SIG-M5 treated with dmso at 0.1 percent for 504 hours (cell line): ENCODE results near the gene CBARP.
A peak's percentile ranks its signal among the peaks of the same experiment; 100 is the strongest.

Source experiments
- DNase-seq: peaks from one replicate; lab custom pipeline; 2025; ENCODE audit not compliant: unreplicated experiment; lab: John Stamatoyannopoulos, UW

Gene CBARP

DNA sequence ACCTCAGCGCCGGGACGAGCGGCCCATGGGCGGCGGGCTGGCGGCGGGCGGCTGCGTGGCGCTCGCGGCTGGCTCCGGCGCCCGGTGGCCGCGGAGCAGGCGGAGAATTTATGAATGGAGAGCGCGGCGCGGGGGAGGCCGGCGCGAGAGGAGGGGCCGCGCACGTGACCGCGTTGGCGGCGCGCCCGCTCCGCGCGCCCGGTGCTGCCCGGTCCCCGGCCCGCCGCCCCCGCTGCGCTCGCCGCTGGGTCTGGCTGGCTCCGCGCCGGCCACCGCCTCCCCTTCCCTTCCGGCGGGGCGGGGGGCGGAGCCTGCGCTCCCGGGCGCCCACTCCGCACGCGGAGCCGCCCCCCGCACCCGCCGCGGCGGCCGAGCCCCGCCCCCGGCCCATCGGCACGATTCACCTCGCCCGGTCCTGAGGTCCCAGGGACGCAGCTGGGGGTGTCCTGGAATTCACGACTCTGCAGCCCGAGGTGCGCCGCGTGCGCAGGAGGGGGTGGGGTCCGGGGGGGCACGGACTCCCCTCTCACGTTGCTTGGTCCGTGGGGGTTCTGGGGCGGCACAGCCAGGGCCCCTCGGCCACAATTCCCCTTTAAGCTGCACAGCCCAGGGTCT lies at the start of gene CBARP:
Gene CBARP, minus strand, starts transcription at position 252 of the 615 bp plus-strand sequence. CDS start 1,905 bp downstream, outside the sequence.
- DNase-seq = no peak

GRCh38 chr19:1286487-1287353 lies 48.9 kb upstream of the CBARP start:
- no peak for DNase-seq

- no peak for DNase-seq
Observed at GRCh38 chr19:1285737-1286360, 48.0 kb upstream of the CBARP start, which contains the start of gene EFNA2. Gene EFNA2, plus strand, starts transcription at chr19:1285873. Its CDS starts 296 bp downstream, at chr19:1286169.

- DNase-seq = no peak
Observed at GRCh38 chr19:1284979-1285736, 47.4 kb upstream of the CBARP start.

- DNase-seq = no peak
Observed at GRCh38 chr19:1284293-1284978, 46.6 kb upstream of the CBARP start.

- DNase-seq = no peak
Observed at GRCh38 chr19:1283917-1284292, 46.1 kb upstream of the CBARP start.

DNA sequence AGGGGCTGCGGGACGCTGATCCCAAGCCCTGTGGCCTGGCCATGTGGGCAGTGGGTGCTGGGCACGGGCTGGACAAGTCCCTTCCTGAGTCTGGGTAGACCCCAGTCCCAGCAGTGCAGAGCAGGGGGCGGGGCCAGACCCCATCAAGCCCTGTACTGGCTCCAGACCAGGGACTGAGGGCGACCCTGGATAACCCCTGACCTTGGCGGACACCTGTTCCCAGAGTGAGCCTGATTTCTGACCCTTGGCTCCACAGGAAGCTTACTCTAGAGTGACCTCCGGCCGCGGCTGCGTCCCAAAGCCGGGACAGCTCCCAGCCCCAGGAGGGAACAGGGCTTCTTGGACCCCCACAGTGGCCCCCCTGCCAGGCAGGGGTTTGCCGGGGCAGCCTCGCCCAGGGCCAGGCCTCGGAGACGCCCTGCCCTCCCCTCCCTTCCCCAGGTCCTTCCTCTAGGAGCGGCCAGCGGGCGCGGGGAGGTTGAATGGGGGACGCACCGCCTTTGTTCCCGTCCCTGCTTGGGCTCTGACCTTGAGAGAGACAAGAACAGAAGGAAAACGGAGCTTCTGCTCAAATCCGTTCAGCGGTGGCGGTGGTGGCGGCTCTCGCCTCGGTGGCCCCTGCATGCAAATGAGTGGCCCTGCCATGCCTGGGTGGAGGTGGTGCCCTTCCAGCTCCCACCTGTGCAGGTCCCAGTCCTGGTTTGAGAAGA lies 45.6 kb upstream of the CBARP start:
- DNase-seq = no peak

DNA sequence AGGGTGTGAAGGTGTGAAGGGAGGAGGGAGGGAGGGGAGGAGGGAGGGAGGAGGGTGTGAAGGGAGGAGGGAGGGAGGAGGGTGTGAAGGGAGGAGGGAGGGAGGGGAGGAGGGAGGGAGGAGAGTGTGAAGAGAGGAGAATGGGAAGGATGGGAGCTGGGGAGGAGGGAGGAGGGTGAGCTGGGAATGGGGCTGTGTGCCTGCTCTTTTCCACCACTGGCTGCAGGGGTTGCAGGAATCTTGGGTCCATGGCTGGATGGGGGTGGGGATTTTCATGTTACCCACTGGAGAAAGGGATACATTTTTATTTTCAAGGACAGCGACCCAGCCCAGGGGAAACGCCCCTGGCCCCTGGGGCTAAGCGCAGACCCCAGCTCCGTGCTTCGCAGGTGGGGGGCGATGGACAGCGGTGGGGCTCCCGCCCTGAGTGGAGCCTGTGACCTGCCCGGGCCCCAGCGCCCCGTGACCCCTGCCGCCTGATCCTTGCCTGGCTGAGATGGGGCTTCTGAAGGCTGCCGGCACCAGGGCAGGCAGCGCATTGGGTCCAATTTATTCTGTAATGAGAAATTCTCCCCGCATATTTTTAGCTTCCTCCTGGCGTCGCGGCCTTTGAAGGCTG lies 44.9 kb upstream of the CBARP start:
- no peak for DNase-seq

DNA sequence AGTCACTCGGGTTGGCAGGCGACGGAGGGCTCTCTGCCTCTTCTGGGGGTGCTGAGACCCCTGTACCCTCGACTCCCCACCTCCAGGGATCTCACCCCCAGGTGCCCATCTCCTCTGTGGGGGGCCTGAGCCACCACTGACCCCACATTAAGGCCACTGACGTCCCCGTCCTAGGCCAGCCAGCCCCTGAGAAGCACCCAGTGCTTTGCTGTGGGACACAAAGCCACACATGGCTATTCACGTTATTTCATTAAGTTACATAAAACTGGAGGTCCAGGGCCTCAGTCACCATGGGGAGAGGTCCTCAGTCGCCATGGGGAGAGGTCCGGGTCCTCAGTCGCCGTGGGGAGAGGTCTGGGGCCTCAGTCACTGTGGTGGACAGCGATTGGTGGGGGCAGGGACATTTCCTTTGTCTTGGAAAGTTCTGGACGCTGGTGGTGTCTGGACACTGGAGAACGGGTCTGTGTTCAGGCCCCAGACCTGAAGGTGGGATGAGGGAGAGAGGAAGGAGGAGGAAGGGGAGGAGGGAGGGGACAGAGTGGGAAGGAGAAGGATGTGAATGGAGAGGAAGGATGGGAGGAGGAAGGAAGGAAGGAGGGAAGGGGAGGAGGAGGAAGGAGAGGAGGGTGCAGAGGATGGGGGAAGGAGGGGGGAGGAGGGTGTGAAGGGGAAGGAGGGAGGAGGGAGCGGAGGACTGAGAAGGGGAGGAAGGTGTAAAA lies 43.9 kb upstream of the CBARP start:
- no peak for DNase-seq

DNA sequence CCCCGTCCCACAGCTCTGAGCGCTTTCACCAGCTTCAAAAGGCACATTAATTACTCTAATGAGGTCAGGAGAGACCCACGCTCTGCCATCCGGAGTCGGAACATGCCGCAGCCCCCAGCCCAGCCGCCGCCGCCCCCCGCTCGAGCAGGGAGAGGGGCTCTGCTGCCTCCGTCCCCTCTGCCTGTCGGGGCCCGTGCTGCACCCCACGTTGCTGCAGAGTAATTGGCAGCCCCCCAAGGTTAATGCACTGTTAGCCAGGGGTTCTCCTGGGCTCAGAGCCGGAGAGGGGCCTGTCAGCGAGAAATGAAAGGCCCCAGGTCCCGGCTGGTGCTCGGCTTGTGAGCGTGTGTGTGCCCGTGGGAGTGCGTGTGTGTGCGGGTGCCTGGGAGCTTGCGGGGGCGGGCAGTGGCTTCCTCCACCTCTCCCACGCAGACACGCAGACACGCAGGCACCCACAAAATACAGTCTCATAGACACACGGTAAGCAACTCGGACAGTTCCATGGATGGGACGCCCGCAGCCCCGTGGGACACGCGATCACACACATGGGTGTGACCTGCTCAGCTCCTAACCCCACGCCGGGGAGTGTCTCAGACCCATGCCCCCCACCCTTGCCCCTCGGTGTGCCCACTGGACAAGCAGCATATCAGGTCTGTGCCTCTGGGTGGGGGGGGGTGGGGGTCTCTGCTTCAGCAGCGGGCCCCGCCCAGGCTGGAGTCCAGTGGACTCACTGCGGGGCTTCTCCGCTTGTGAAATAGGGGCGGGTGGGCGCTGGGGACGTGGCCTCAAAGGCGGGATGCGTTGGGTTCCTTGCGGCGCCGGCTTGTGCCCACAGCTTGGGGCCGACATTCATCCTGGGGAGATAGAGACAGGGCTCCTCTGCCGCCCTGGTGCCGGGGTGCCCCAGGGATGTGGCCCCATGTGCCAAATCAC lies 43.1 kb upstream of the CBARP start:
- DNase-seq = no peak

DNA sequence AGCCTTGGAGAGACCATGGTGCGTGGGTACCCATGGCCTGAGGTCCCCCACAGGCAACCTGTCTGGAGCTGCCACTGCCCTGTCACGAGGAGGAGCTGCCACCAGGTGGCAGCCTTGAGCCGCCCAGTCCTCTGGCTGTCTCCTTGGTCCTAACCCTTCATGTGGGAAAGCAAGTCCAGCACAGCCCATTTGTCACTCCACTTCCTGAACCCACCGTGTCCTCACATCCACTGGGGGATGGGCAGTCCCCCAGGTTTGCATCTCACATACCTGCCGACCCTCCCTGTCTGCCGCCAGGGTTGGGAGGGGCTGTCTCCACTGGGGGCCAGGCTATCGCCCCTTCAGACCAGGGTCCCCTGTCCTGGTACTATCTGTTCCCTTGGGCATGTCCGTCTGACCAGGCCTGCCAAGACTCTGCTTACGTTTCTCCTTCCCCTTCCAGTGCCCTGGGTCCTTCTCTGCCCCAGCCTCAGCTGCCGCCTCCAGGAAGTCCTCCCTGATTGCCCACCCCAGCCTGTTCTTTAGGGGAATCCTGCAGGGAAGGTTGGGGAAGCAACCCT lies 42.1 kb upstream of the CBARP start:
- DNase-seq = peak; percentile 63

GRCh38 chr19:1278713-1279660 lies 41.2 kb upstream of the CBARP start:
- no peak for DNase-seq

DNA sequence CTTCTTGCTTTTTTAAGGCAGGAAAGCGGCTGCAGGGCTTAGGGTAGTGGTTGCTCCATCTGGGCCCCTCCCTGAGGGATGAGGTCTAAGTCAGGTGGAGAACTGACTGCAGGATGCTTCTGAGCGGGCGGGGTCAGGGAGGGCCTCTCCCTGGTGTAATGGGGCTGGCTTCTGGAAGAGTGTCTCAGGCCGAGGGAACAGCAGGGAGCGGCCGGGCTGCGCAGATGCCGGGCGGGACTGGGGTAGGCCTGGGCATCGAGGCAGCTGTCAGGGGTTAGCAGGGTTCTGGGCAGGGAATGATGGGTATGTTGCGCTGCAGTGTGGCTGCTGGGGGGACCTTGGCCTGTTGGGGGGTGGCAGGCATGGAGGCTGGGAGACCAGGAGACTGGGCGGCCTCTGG lies 40.3 kb upstream of the CBARP start:
- DNase-seq = no peak

- DNase-seq = no peak
Observed at GRCh38 chr19:1277061-1277460, 39.3 kb upstream of the CBARP start.

DNA sequence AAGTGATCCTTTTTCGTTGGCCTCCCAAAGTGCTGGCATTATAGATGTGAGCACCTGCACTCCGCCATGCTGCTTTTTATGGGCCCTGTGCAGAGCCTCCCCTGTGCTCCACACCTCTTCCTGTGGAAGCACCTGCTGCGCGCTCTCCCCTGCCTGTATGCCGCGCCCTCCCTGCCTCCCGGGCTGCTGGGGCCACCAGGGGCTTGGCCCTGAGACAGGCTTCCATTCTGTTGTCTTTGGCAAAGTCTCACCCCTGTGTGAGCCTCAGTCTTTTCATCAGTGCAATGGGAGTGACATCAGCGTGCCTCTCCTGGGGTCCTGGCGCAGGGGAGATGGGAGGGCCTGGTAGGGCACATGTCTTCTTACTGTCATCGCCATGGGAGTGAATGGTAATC lies 38.8 kb upstream of the CBARP start:
- DNase-seq = no peak

DNA sequence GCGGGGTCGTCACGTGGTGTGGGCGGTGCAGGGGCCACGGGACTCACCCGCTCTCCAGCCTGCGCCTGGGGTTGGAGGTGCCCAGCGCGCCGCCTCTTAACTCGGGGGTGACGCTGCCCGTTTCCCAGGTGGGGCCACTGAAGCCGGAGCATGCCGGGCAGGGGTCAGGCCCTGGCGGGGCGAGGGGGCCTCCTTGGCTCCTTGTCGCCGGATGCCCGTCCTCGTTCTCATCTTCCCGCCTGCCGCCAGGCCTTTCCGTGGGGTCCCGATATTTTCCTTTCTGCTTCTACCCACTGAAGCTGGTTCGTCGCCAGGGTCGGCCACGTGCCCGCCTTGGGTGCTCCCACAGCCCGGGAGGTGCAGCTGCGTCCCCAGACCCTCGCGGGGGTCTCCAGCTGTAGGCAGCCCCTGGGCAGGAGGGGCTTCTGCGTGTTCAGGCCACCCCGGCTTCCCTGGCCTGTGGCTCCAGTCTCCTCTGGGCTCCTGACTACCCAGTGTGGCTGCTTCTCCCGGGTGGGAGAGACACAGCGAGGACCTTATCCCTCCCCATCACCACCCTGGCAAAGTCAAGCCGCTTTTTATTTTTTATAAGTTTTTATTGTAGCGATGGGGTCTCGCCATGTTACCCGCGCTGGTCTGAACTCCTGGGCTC lies 38.3 kb upstream of the CBARP start:
- DNase-seq = no peak
